ENCODE data around the gene TOP1.

The TOP1 gene

GRCh38 chr20:41151134-41151869 lies 122.7 kb downstream of the TOP1 start:
- DNase-seq = no peak

- DNase-seq = no peak
These were observed 123.6 kb downstream of the TOP1 start for GRCh38 chr20:41152108-41152757.

- DNase-seq = no peak
These were observed 126.0 kb downstream of the TOP1 start for GRCh38 chr20:41154436-41155176.

GRCh38 chr20:41155261-41155660 lies 126.6 kb downstream of the TOP1 start:
- no peak for DNase-seq

- DNase-seq = no peak
These were observed 129.5 kb downstream of the TOP1 start for GRCh38 chr20:41158082-41158625.

GRCh38 chr20:41159547-41159946 lies 130.9 kb downstream of the TOP1 start:
- DNase-seq = no peak

GRCh38 chr20:41160686-41161085 lies 132.1 kb downstream of the TOP1 start:
- DNase-seq = no peak

- DNase-seq = no peak
These were observed 133.3 kb downstream of the TOP1 start for GRCh38 chr20:41161886-41162285.

- DNase-seq = no peak
These were observed 133.8 kb downstream of the TOP1 start for GRCh38 chr20:41162396-41162795.

GRCh38 chr20:41163821-41164220 lies 135.2 kb downstream of the TOP1 start:
- no peak for DNase-seq

- DNase-seq = no peak
These were observed 136.6 kb downstream of the TOP1 start for GRCh38 chr20:41165001-41165882.

- DNase-seq = no peak
These were observed 137.8 kb downstream of the TOP1 start for GRCh38 chr20:41166201-41167117.

- no peak for DNase-seq
These were observed 138.5 kb downstream of the TOP1 start for GRCh38 chr20:41167118-41167470.

- no peak for DNase-seq
These were observed 139.0 kb downstream of the TOP1 start for GRCh38 chr20:41167481-41168253.

GRCh38 chr20:41168281-41169161 lies 139.9 kb downstream of the TOP1 start:
- DNase-seq = no peak

GRCh38 chr20:41169162-41169690 lies 140.6 kb downstream of the TOP1 start:
- no peak for DNase-seq

GRCh38 chr20:41169791-41170351 lies 141.2 kb downstream of the TOP1 start:
- DNase-seq = no peak

GRCh38 chr20:41170386-41171105 lies 141.9 kb downstream of the TOP1 start:
- DNase-seq = no peak
